GM12875 (cell line): ENCODE results near the gene PCSK6.
"Not testable (repeated sequence)": the region's sequence is repeated elsewhere in the genome, so short reads cannot be mapped to it uniquely, and the experiment has no call there.

Experiments
- H3K4me3 ChIP-seq: one replicate; pipeline ENCODE4 v1.5.1; 2011; ENCODE audit warnings: low read depth, low read length, control low read depth
- TF ChIP-seq, protein P1 (sequence below): IDR thresholded peaks from 2 replicates; pipeline ENCODE4 v1.5.1; 2011; ENCODE audit warnings: low read depth, mild to moderate bottlenecking, control low read depth, inconsistent platforms, low read length, moderate library complexity, borderline replicate concordance; ENCODE audit not compliant: insufficient read depth

The PCSK6 gene

GRCh38 chr15:101379647-101380046, 109.9 kb downstream of the PCSK6 start:
- H3K4me3 ChIP-seq: no peak overlapping the region
- TF ChIP-seq, protein P1, sequence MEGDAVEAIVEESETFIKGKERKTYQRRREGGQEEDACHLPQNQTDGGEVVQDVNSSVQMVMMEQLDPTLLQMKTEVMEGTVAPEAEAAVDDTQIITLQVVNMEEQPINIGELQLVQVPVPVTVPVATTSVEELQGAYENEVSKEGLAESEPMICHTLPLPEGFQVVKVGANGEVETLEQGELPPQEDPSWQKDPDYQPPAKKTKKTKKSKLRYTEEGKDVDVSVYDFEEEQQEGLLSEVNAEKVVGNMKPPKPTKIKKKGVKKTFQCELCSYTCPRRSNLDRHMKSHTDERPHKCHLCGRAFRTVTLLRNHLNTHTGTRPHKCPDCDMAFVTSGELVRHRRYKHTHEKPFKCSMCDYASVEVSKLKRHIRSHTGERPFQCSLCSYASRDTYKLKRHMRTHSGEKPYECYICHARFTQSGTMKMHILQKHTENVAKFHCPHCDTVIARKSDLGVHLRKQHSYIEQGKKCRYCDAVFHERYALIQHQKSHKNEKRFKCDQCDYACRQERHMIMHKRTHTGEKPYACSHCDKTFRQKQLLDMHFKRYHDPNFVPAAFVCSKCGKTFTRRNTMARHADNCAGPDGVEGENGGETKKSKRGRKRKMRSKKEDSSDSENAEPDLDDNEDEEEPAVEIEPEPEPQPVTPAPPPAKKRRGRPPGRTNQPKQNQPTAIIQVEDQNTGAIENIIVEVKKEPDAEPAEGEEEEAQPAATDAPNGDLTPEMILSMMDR: no peak

DNA sequence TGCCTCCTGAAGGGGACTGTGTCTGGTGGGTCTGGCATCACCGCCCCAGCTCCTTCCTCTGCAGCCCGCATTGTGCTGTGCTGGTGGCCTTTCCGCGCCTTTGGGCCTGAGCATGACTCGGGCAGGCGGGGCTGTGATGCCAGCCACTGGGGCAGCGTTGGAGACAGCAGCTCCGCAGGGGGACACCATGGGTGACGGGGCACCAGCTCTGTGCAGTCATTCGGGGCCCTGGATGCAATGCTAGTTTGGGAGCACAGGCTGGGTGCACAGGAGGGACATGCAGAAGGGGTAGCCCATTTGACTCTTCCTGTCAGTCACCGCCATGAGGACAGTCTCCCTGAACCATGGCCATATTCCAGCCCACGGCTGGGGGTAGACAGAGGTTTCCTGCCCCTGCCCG, 110.6 kb downstream of the PCSK6 start:
- H3K4me3 ChIP-seq: no peak overlapping the region
- TF ChIP-seq, protein P1: no peak

- TF ChIP-seq, protein P1: no peak
- H3K4me3 ChIP-seq: no peak overlapping the region
These were observed 111.2 kb downstream of the PCSK6 start for GRCh38 chr15:101378171-101378755.

- TF ChIP-seq, protein P1: no peak
- H3K4me3 ChIP-seq: no peak overlapping the region
These were observed 112.7 kb downstream of the PCSK6 start for GRCh38 chr15:101376615-101377395.

GRCh38 chr15:101375006-101375405, 114.5 kb downstream of the PCSK6 start:
- not testable (repeated sequence) for H3K4me3 ChIP-seq

- TF ChIP-seq, protein P1: no peak
- H3K4me3 ChIP-seq: no peak overlapping the region
These were observed 115.2 kb downstream of the PCSK6 start for GRCh38 chr15:101374326-101374725.

- H3K4me3 ChIP-seq: no peak overlapping the region
- TF ChIP-seq, protein P1: no peak
These were observed 115.9 kb downstream of the PCSK6 start for GRCh38 chr15:101373577-101373976.
